HG02884 (cell line): ENCODE measurements around the gene HAS3.

Source experiments
- ATAC-seq: cut with Tn5 transposase; IDR thresholded peaks from one replicate; pipeline ENCODE4 v1.9.1; 2021; ENCODE audit warnings: mild to moderate bottlenecking, moderate library complexity; ENCODE audit not compliant: unreplicated experiment

Gene HAS3

DNA sequence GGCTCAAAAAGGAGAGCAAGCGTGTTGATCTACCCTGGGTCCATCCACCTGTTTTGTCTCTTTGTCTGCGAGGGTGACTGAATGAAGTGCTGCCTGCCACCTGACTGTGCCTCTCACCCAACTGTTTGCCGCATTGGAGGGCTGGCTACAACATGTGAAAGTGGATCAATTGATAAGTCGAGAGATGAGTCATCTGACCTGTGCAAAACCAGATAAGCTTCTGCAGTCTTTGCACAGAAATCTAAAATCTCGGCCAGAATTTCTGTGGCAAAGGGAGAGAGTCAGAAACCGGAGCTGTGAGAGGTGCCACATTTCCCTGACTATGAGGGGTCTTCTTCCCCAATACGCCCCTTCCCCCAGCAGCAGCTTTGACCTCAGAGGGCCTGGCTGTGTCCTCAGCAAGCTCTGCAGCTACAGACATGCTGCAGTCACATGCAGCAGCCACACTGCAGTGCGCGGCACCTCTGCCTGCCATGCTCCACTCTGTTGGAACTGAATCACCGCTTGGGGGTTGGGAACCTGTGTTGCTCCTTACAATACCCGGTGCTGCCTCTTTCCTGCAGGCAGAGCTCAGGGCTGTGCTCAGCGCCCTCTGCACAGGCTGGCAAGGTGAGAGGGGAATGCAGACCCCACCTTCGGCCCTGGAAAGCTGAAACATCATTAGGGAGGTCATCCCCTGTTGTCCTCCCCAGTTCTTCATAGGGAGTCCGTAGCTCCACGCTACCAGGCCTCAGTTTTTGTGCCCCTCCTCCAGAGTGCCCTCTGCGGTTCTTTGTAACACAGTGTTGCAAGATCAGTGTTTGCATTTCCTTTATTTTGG, 16.2 kb upstream of the HAS3 start:
- no peak for ATAC-seq

DNA sequence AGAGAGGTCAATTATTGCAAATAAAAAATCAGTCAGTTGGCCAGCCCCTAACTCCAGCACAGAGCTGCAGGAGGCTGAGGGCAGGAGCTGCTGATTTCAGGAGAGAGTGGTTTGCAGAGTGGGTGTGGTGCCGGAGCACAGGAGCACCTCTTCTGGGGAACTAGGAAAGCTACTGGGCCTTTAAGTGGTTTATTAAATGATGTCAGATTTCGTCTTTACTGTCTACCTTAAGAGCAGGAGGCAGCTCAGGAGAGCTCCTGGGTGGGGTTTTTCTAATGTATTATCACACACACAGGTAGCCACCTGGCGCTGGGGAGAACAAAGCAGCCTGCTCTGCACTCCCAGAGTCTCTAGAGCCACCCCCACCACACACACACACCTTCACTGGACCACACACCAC, 11.5 kb upstream of the HAS3 start:
- ATAC-seq, result no peak

DNA sequence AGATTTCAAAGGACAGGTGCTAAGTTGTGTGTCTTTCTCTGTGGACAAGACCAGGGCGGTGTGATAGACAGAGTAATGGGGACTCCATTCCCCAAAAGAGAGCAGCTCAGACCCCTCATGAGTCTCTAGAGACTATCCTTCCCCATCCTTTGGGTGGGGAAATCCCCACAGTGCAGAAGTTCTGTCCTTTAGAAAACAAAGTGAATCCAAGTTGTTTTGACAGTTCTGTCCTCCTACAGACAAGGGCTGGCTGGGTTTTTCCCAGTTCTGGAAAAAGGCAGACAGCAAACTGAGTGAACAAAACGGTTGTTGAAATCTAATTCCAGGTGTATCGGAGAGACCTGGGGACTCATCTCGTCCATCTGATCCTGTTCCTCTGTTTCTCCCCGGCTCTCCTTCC, 11.0 kb upstream of the HAS3 start:
- ATAC-seq, result no peak

DNA sequence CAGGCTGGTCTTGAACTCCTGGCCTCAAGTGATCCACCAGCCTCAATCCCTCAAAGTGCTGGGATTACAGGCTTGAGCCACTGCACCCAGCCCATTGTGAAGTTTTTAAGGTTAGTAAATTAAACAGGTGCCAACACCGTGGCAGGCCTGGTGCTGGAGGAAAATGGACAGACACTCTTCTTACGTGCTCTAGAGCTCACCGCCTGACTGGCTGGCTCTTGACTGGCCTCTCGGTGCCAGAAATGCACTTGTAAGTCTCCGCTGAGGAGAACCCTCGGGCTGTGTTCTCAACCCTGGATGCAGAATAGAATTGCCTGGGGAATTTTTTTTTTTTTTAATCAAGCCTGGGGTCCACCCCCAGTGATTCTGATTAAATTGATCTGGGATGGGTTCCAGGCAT, 10.3 kb upstream of the HAS3 start:
- no peak for ATAC-seq

DNA sequence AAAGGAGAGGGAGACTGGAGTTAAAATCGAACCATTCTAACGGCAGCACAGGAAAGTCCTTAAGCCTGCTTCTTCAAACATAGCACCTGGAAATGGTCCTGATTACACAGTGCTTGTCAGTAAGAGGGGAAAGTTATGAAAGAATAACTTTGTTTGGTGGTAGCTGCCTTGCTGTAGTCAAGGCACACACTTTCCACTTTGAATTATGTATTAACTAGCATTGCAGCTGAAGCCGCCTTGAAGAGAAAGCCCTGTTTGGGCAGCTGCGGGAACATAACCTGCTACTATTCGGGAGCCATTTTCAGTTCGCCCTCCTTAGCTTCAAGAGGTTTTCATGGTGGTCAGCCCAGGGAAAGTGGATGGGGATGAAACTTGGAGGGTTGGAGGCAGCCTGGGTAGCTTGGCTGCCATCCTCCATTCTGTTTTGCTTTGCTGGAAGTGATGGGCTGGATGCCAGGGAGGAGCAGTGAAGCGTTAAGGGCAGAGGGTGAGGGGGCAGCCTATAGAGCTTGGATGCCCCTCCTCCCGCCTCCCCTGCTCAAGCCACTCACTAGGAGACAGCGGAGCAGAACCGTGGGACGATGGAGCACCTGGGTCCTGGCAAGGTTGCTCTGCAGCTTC, 5.3 kb upstream of the HAS3 start:
- ATAC-seq, result no peak

DNA sequence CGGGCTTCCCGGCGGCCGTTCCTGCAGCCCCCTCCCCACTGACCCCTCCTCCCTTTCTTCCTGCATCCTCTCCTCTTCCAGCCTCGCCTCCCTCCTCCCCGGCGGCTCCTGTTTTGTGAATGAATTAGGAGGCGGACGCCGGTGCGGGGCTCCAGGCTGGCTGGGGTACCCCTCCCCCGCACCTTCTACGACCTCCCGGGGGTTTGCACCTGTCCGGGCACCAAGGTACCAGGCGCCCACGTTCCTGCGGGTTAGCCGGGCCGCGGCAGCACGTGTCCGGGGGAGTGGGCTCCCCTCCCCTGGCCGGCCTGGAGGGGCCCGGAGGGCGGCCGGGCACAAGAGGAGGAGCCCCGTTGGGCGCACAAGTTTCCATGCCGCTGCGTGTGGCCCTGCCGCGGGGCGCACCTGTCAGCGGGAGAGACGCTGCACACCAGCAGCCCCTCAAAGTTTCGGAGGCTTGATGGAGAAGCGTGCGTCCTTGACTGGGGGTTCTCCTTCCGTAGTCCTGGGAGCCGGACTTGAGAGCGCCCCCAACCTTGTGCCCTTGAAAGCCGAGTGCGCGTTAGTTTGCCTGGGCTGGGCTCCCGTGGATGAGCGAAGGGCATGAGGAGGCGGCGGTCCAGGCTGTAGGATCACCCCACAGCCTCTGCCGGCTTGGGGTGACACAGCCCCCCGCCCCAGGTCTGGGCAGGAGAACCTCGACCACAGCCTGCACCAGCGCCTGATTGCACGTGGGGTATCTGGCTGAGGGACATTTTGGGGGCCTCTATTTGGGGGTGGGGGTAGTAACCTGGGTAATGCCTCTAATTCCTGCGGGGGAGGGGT, 1.2 kb downstream of the HAS3 start:
- ATAC-seq, result no peak

DNA sequence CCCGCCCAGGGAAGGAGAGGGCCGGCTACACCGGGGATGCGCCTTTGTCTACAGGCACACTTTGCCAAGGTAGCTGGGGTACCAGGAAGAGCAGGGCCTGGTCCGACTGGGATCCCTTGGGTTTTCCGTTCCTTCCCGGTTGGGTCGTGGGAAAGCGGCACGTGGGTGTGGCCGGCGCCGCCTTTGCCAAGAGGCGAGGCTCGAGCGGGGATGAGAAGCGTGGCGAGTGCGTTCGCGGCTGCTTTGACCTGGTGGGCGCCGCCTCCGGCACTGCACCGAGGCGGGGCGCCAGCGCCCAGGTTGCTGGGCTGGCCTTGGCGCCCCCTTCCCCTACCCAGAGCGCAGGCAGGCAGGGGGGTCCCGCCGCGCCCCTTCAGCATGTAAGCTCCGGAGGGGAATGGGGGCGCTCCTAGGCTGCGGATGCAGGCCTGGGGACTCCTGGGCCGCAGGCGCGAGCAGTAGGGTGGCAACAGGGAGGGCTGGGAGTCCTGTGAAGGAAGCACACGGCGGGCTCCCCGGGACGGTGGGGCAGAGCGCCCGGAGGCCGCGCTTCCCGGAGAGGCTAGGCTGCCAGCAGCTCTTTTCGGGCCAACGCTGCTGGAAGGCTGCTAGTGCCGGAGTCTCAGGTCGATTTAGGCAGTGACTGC, 2.0 kb downstream of the HAS3 start:
- no peak for ATAC-seq

DNA sequence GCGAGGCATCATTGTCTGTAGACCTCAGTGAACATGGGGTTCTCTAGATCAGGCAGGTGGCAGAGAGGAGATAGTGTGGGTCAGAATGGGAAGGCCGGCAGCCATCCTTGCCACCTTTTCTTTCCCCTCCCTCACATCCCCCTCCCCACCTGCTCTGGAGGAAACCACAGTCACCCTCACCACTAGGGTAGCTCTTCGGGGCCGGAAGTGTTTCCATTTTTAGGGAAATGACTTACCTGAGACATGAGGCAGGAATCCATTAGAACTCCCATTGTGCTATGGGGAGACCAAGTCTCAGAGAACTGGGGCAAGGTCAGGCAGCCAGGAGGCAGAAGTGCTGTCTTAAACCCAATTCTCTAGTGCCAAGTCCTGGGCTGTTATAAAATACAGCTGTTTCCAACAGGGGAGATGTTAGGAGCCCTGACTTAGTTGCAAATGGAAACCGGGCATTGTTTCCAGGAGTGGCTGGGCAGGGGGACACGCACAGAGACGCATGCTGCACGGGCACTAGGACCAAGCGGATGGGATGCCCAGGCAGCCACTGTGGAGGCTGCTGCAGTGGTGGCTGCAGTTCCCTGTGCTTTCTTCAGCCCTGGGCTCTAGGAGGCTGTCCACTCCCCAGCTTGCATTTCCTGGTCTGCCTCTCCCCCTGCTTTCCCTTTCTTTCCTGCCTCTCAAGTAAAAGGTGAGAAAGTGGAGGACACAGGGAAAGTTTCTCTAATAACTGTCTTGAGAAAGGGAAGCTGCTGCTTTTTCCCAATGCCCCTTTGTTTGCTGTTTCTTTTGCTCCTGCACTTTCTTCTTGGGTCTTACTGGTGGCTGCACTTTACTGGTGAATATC, 2.8 kb downstream of the HAS3 start:
- ATAC-seq, result no peak

DNA sequence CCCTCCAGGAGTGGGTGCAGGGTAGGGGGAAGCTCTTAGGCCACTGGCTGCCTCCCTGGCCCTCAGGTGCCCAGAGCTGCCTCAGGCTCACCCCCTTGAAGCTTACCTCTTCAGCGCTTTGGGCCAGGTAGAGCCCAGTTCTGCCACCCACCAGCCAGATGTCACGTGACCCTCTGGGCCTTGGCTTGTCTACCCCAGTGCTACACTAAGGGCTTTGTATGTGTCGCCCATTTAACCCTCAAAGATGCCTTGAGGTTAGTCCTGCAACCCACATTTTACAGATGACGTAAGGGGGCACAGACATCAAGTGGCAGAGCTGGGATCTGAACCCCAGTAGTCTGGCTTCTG, 3.4 kb downstream of the HAS3 start:
- ATAC-seq, result no peak

DNA sequence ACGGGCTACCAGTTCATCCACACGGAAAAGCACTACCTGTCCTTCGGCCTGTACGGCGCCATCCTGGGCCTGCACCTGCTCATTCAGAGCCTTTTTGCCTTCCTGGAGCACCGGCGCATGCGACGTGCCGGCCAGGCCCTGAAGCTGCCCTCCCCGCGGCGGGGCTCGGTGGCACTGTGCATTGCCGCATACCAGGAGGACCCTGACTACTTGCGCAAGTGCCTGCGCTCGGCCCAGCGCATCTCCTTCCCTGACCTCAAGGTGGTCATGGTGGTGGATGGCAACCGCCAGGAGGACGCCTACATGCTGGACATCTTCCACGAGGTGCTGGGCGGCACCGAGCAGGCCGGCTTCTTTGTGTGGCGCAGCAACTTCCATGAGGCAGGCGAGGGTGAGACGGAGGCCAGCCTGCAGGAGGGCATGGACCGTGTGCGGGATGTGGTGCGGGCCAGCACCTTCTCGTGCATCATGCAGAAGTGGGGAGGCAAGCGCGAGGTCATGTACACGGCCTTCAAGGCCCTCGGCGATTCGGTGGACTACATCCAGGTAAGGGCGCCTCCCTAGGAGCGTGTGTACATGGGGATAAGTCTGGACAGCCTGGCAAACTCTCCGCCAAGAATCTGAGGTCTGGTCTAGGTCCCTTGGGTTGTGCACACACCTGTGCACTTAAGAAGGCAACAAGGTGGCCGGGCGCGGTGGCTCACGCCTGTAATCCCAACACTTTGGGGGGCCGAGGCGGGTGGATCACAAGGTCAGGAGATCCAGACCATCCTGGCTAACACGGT, 4.2 kb downstream of the HAS3 start:
- ATAC-seq, result no peak

DNA sequence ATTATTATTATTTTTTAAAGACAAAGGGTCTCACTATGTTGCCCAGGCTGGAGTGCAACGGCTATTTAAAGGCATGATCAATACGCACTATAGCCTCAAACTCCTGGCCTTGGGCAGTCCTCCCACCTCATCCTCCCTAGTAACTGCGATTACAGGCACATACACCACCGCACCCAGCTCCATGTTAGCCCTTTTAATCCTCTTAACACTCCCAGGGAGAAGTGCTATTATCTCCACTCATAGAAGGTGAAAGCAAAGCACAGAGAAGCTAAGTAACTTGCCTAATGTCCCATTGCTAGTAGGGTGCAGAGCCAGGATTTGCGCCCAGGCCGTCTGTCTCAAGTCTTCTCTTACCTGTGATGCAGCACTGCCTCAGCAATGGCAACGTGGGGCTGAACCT, 5.0 kb downstream of the HAS3 start:
- ATAC-seq, result no peak

DNA sequence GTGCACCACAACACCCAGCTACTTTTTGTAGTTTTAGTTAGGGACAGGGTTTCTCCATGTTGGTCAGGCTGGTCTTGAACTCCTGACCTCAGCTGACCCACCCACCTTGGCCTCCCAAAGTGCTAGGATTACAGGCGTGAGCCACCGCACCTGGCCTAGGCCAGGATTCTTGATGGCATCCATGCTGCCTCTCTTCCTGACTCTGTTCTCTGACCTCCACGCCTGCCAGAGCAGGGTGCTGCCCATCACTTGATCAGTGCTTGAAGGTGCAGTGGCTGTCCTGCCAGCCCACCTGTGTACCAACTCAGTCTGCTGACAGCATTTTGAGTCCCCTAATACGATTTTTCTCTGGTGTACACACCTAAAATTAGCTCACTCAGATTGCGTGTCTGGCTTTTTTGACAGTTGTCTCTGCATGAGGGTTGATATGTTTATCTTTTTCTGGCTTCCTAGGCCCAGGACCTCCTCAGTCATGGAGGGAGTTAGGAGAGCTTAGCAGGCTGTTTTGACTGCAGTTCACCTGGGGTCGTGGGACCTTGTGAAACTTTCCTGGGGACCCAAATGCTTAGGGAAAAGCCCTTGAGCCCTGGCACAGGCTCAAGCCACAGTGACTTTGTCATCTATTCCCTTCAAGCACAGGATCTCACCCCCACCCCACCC, 5.9 kb downstream of the HAS3 start:
- no peak for ATAC-seq

DNA sequence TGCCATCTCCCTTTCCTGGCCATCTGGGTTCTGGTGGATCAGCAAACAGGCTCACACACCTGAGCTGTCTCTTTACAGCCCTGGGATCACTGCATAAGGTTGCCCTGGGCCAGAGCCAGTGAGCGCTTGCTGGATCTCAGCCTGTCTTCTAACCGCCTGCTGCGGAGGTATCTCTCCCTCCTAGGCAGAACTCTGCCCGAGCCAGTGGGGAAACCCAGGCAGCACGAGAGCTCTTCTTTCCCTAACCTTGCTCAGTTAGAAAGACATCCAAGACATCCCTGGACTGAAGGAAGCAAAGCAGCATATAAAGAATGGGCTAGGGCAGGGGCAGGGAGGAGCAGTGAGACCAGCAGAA, 6.4 kb downstream of the HAS3 start:
- ATAC-seq, result no peak

DNA sequence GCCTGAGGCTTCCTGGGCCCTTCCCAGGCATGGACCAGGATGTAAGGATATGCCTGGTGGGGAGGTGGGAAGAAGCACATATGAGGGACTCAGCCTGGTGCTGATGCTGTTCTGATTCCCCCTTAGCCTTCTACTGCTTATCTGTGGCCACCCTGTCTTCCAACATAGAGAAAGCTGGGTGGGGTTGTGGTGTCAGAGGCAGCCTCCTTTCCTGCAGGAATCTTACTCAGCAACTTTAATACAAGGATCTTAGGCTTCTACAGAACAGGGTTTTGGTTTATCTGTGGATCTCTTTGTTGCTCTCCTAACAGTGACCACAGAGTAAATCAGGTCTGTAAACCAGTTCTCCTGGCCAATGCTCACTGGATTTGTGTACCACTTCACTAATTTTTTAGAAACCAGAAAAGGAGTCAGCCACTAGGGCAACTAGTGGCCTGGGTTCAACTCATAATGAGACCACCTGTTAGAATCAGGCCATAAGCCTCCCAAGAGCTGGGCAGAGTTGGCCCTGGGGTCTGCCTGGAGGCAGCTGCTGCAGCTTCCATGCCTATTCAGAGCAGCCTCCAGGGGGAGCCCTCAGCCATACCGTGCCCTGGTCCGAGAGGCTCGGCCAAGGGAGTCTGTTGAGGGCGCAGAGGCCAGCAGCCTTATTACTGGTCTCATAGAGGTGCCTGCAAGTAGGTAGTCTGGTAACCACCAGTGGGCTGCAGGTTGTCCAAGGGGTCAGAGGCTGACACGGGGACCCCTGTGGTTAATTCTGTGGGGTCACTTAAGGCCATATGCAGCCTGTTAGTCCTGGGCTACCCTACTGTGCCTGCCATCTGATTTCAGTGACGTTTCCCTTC, 7.1 kb downstream of the HAS3 start:
- ATAC-seq, result no peak

DNA sequence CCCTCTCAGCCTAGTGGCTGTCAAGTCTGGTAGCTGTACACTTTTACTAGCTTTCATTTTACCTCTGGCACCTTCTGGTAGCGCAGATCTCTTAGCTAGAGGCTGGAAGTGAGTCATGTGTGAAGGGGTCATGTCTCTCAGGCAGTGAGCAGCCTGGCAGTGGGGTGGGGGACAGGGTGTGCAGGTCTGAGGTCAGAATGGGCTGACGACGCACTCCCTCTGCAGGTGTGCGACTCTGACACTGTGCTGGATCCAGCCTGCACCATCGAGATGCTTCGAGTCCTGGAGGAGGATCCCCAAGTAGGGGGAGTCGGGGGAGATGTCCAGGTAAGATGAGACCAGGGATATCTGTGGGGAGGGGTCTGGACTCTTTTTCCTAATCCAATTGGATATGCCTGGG, 7.8 kb downstream of the HAS3 start:
- ATAC-seq, result no peak

DNA sequence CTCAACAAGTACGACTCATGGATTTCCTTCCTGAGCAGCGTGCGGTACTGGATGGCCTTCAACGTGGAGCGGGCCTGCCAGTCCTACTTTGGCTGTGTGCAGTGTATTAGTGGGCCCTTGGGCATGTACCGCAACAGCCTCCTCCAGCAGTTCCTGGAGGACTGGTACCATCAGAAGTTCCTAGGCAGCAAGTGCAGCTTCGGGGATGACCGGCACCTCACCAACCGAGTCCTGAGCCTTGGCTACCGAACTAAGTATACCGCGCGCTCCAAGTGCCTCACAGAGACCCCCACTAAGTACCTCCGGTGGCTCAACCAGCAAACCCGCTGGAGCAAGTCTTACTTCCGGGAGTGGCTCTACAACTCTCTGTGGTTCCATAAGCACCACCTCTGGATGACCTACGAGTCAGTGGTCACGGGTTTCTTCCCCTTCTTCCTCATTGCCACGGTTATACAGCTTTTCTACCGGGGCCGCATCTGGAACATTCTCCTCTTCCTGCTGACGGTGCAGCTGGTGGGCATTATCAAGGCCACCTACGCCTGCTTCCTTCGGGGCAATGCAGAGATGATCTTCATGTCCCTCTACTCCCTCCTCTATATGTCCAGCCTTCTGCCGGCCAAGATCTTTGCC, 9.0 kb downstream of the HAS3 start:
- no peak for ATAC-seq

DNA sequence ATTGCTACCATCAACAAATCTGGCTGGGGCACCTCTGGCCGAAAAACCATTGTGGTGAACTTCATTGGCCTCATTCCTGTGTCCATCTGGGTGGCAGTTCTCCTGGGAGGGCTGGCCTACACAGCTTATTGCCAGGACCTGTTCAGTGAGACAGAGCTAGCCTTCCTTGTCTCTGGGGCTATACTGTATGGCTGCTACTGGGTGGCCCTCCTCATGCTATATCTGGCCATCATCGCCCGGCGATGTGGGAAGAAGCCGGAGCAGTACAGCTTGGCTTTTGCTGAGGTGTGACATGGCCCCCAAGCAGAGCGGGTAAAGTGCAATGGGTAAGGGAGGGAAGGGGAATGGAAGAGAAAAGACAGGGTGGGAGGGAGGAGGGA, 9.5 kb downstream of the HAS3 start:
- ATAC-seq, result no peak

DNA sequence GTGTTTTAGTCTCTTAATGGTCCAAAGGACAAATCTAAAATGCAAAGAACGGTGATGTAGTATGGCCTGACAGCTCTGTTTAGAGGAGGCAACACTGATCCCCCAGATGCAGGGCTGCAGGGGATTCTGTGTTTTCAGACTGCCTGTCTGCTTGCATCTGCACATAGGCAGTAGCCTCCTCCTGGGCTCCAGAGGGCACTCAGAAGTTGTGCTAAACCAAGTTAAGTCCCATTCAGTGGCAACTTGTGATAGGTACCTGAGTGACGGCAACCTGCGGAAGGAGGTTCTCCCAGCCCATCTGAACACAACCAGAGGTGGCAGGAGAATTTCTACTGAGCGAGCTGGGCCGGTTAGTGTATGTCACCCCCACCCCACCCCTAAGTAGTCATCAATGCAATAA, 9.9 kb downstream of the HAS3 start:
- ATAC-seq, result no peak
